HCT116 (cell line): ENCODE results near the gene FAAP24. TPM values are rescaled to one million over a fixed set of nuclear protein-coding genes. Genes with fewer than 3 reads are reported as not detected.

Source experiments
- ATAC-seq: fragments of 200-7000 bp; cut with Tn5 transposase; 2 replicates; pipeline ENCODE4 v1.9.1; 2020; ENCODE audit warnings: mild to moderate bottlenecking, moderate library complexity
- BruUV-seq: library from RNA; stranded (reverse); fragments of 400-500 nt; replicated peaks from 2 replicates; lab custom pipeline; 2021; lab: Mats Ljungman, UMichigan
- CTCF ChIA-PET: fragments of 300-600 bp; sonication (Branson Sonifier 250); formaldehyde crosslinking; loops from one replicate; lab custom pipeline; 2021; ENCODE audit warnings: antibody characterized with exemption; lab: Charles Lee
- POLR2A ChIA-PET: fragments of 300-600, 350-600 bp; sonication (Branson Sonifier 250); formaldehyde crosslinking; loops from one replicate; lab custom pipeline; 2021; ENCODE audit warnings: antibody characterized with exemption; lab: Charles Lee
- RAD21 ChIA-PET, 2 experiments: fragments of 300-600 bp; sonication (Branson Sonifier 250); formaldehyde crosslinking; loops; one replicate each; lab custom pipeline; 2023; ENCODE audit warnings: low total read pairs in 2 of 2; ENCODE audit not compliant: uncharacterized antibody in 2 of 2, unreplicated experiment in 2 of 2, low non-redundant PET in 1 of 2; lab: Charles Lee
- DNase-seq: peaks from one replicate; pipeline ENCODE4 v3.0.0-alpha.2; 2010; ENCODE audit warnings: low read depth, low spot score
- H2AFZ ChIP-seq: fragments of 200-600 bp; shearing (Covaris generic), sonication (generic); 2 replicates; pipeline ENCODE4 v1.6.1; 2017; ENCODE audit warnings: low read depth, mixed run types, mixed read lengths, antibody characterized with exemption, low read length; ENCODE audit not compliant: poor library complexity, severe bottlenecking
- H3K27ac ChIP-seq: 2 replicates; pipeline ENCODE4 v1.5.1; 2012; ENCODE audit warnings: low read depth, low read length
- H3K27me3 ChIP-seq: fragments of 200-600 bp; sonication (generic); 2 replicates; pipeline ENCODE4 v1.6.1; 2016; ENCODE audit warnings: mixed run types, low read length, mixed read lengths; ENCODE audit not compliant: insufficient read depth
- H3K36me3 ChIP-seq, 2 experiments: fragments of 200-500 bp in 1 of 2; fragments of 200-600 bp in 1 of 2; sonication (Bioruptor generic) in 1 of 2; sonication (generic) in 1 of 2; 2 replicates each; pipeline versions ENCODE4 v1.5.1 to v1.6.1; 2014 to 2016; ENCODE audit warnings: low read length in 2 of 2, inconsistent platforms in 1 of 2, mixed read lengths in 1 of 2, mixed run types in 1 of 2; ENCODE audit not compliant: insufficient read depth in 2 of 2, control insufficient read depth in 1 of 2
- H3K4me1 ChIP-seq, 2 experiments: fragments of 200-600 bp in 1 of 2; sonication (generic) in 1 of 2; 2 replicates each; pipeline versions ENCODE4 v1.5.1 to v1.6.1; 2012 to 2017; ENCODE audit warnings: low read length in 2 of 2, inconsistent platforms in 1 of 2, mild to moderate bottlenecking in 1 of 2, mixed read lengths in 1 of 2, mixed run types in 1 of 2, moderate library complexity in 1 of 2; ENCODE audit not compliant: insufficient read depth in 2 of 2, control insufficient read depth in 1 of 2
- H3K4me2 ChIP-seq: fragments of 200-600 bp; sonication (generic); 2 replicates; pipeline ENCODE4 v1.6.1; 2017; ENCODE audit warnings: mixed run types, low read length, mixed read lengths
- H3K4me3 ChIP-seq, 2 experiments: fragments of 200-600 bp in 1 of 2; sonication (generic) in 1 of 2; replicated peaks in 1 of 2; 2 replicates each; pipeline ENCODE4 v1.5.1; 2011 to 2016; ENCODE audit warnings: low read length in 2 of 2, control low read depth in 1 of 2, low read depth in 1 of 2, mild to moderate bottlenecking in 1 of 2, mixed read lengths in 1 of 2, mixed run types in 1 of 2
- H3K79me2 ChIP-seq: fragments of 200-600 bp; sonication (generic); 2 replicates; pipeline ENCODE4 v1.6.1; 2017; ENCODE audit warnings: mild to moderate bottlenecking, mixed run types, low read length, moderate library complexity, mixed read lengths; ENCODE audit not compliant: insufficient read depth
- H3K9ac ChIP-seq: fragments of 200-600 bp; sonication (generic); 2 replicates; pipeline ENCODE4 v1.6.1; 2016; ENCODE audit warnings: low read length, mixed read lengths
- H3K9me2 ChIP-seq: fragments of 200-600 bp; sonication (generic), shearing (Covaris generic); 2 replicates; pipeline ENCODE4 v1.6.1; 2017; ENCODE audit warnings: mixed run types, mild to moderate bottlenecking, moderate library complexity; ENCODE audit not compliant: insufficient read depth
- H3K9me3 ChIP-seq, 2 experiments: fragments of 200-500 bp in 1 of 2; fragments of 200-600 bp in 1 of 2; sonication (Bioruptor generic) in 1 of 2; sonication (generic) in 1 of 2; 2 replicates each; pipeline ENCODE4 v1.6.1; 2014 to 2017; ENCODE audit warnings: low read length in 2 of 2, mixed read lengths in 2 of 2, inconsistent platforms in 1 of 2, low read depth in 1 of 2, mild to moderate bottlenecking in 1 of 2, mixed run types in 1 of 2, moderate library complexity in 1 of 2; ENCODE audit not compliant: control insufficient read depth in 1 of 2, insufficient read depth in 1 of 2
- H4K20me1 ChIP-seq: fragments of 200-600 bp; sonication (generic), shearing (Covaris generic); 2 replicates; pipeline ENCODE4 v1.6.1; 2017; ENCODE audit warnings: mixed run types, mild to moderate bottlenecking, moderate library complexity; ENCODE audit not compliant: insufficient read depth
- CBX3 ChIP-seq: IDR thresholded peaks from 2 replicates; pipeline ENCODE4 v1.6.1; 2012; ENCODE audit warnings: low read depth
- CEBPB ChIP-seq: IDR thresholded peaks from 2 replicates; pipeline ENCODE4 v1.6.1; 2012; ENCODE audit warnings: low read depth
- EGR1 ChIP-seq: IDR thresholded peaks from 2 replicates; pipeline ENCODE4 v1.6.1; 2012; ENCODE audit warnings: low read depth
- ELF1 ChIP-seq: IDR thresholded peaks from 2 replicates; pipeline ENCODE4 v1.6.1; 2012; ENCODE audit warnings: low read depth, borderline replicate concordance
- EZH2 ChIP-seq: fragments of 200-600 bp; sonication (generic); IDR thresholded peaks from 2 replicates; pipeline ENCODE4 v1.6.1; 2017; ENCODE audit warnings: antibody characterized with exemption, mixed run types
- EZH2phosphoT487 ChIP-seq: fragments of 200-600 bp; IDR thresholded peaks from 2 replicates; pipeline ENCODE4 v1.6.1; 2018; ENCODE audit warnings: antibody characterized with exemption, borderline replicate concordance
- FOSL1 ChIP-seq: IDR thresholded peaks from 2 replicates; pipeline ENCODE4 v1.6.1; 2012; ENCODE audit warnings: low read depth
- JUND ChIP-seq: IDR thresholded peaks from 2 replicates; pipeline ENCODE4 v1.6.1; 2012
- POLR2A ChIP-seq: IDR thresholded peaks from 2 replicates; pipeline ENCODE4 v1.7.0; 2011; ENCODE audit warnings: borderline replicate concordance; ENCODE audit not compliant: insufficient read depth, insufficient read length; ENCODE audit errors: extremely low read depth
- POLR2AphosphoS5 ChIP-seq: IDR thresholded peaks from 2 replicates; pipeline ENCODE4 v1.6.1; 2011; ENCODE audit warnings: mild to moderate bottlenecking, low read depth, low read length, moderate library complexity
- RAD21 ChIP-seq: IDR thresholded peaks from 2 replicates; pipeline ENCODE4 v1.6.1; 2012; ENCODE audit warnings: low read depth, mild to moderate bottlenecking
- SIN3A ChIP-seq: IDR thresholded peaks from 2 replicates; pipeline ENCODE4 v1.6.1; 2012; ENCODE audit warnings: low read depth
- SP1 ChIP-seq: IDR thresholded peaks from 2 replicates; pipeline ENCODE4 v1.6.1; 2012; ENCODE audit warnings: low read depth
- SRF ChIP-seq: IDR thresholded peaks from 2 replicates; pipeline ENCODE4 v1.6.1; 2012; ENCODE audit warnings: low read depth
- TCF7L2 ChIP-seq: IDR thresholded peaks from 2 replicates; pipeline ENCODE4 v1.7.0; 2011; ENCODE audit warnings: borderline replicate concordance, inconsistent platforms; ENCODE audit not compliant: insufficient read depth, insufficient read length; ENCODE audit errors: extremely low read depth
- YY1 ChIP-seq: IDR thresholded peaks from 2 replicates; pipeline ENCODE4 v1.6.1; 2011; ENCODE audit warnings: low read length, low read depth, moderate library complexity, mild to moderate bottlenecking; ENCODE audit not compliant: insufficient replicate concordance; ENCODE audit errors: extremely low read depth
- ZFX ChIP-seq: fragments of 450-650 bp; IDR thresholded peaks from 2 replicates; pipeline ENCODE4 v1.6.1; 2017
- ZNF274 ChIP-seq: fragments of 200-500 bp; sonication (Bioruptor generic); IDR thresholded peaks from 2 replicates; pipeline ENCODE4 v1.6.1; 2014; ENCODE audit warnings: mild to moderate bottlenecking, low read depth, low read length, inconsistent platforms
- intact Hi-C: fragments of 100-400 bp; cut with micrococcal nuclease; formaldehyde crosslinking; loops from 2 replicates; pipeline ENCODE4 v1.10.0; 2022
- total RNA-seq: library from RNA; stranded (reverse); gene quantifications from one replicate; pipeline ENCODE4 v1.2.1, GENCODE V29; 2021; ENCODE audit not compliant: unreplicated experiment
- TF ChIP-seq, protein P1 (sequence below): IDR thresholded peaks from 2 replicates; pipeline ENCODE4 v1.6.1; 2012
- TF ChIP-seq, protein P2 (sequence below): IDR thresholded peaks from 2 replicates; pipeline ENCODE4 v1.6.1; 2012; ENCODE audit warnings: low read depth

Gene FAAP24
- total RNA-seq, 1 experiment from 2014 or later = 4.9 TPM

DNA sequence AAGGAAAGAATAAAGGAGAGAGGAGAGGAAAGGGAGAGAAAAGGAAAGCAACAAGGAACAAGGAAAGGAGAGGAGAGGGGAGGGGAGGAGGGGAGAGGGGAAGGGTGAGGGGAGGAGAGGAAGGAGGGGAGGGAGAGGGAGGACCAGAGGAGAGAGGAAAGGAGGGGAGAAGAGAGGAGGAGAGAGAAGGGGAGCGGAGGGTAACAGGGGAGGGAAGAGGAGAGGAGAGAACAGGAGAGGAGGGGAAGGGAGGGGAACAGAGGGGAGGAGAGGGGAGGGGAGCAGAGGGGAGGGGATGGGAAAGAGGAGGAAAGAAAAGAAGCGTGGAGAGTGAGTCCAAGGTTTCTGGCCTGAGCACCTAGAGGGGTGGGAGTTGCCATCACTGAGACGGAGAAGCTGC is 26.7 kb downstream of the FAAP24 start:
- ChIA-PET CTCF (no interaction called here), POLR2A (no interaction called here), RAD21 (no interaction called here)
- ATAC-seq = no peak
- peaks cover 11 to 18% of the 10 kb centered on the region in 2 experiments; a peak in 3 of 4 replicates for H3K36me3 ChIP-seq
- H4K20me1 ChIP-seq = no peaks in the 10 kb centered on the region
- H3K4me3 ChIP-seq = no peak overlapping the region
- TF ChIP-seq CEBPB (no peak), SIN3A (no peak), SRF (no peak), ZFX (no peak), POLR2A (no peak), YY1 (no peak), FOSL1 (no peak), POLR2AphosphoS5 (no peak), ZNF274 (no peak)
- TF ChIP-seq, protein P1, sequence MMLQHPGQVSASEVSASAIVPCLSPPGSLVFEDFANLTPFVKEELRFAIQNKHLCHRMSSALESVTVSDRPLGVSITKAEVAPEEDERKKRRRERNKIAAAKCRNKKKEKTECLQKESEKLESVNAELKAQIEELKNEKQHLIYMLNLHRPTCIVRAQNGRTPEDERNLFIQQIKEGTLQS = no peak
- H3K9me2 ChIP-seq = no peaks in the 10 kb centered on the region
- no peak overlapping the region for H3K9ac ChIP-seq
- no peaks in the 10 kb centered on the region for H3K9me3 ChIP-seq
- no peaks in the 10 kb centered on the region for H3K4me1 ChIP-seq
- no peaks in the 10 kb centered on the region for H3K27me3 ChIP-seq
- no peak overlapping the region for H3K4me2 ChIP-seq
- DNase-seq = no peak
- no peak overlapping the region for H3K27ac ChIP-seq
- no TSS peak for BruUV-seq
- no peak overlapping the region for H2AFZ ChIP-seq
- no peaks in the 10 kb centered on the region; the same call in 1 of the 2 replicates for H3K79me2 ChIP-seq
- intact Hi-C loops = no loop called here

DNA sequence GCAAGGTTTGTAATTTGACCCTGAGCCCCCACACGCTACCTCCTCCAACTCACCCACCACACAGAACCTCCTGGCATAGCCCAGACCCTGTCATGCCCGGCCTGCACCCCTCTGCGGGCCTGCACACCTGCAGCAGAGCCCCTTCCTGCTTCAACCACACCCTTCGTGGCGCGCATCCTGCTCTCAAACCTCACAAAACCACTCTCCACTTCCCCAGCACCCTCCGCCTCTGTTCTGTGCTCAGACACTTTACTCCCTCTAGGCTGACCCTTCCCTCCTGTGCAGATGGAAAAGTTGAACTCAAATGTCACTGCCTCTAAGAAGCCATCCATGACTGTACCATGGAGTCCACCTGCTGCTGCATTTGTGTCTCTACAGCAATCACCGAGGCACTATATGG is 28.5 kb downstream of the FAAP24 start:
- BruUV-seq = no TSS peak
- H3K27ac ChIP-seq = no peak overlapping the region
- TF ChIP-seq POLR2AphosphoS5 = no peak
- TF ChIP-seq RAD21 = no peak
- TF ChIP-seq YY1 = no peak
- no peak for TF ChIP-seq EZH2
- no peak for TF ChIP-seq SP1
- TF ChIP-seq CEBPB = no peak
- TF ChIP-seq CBX3 = no peak
- TF ChIP-seq, protein P2, sequence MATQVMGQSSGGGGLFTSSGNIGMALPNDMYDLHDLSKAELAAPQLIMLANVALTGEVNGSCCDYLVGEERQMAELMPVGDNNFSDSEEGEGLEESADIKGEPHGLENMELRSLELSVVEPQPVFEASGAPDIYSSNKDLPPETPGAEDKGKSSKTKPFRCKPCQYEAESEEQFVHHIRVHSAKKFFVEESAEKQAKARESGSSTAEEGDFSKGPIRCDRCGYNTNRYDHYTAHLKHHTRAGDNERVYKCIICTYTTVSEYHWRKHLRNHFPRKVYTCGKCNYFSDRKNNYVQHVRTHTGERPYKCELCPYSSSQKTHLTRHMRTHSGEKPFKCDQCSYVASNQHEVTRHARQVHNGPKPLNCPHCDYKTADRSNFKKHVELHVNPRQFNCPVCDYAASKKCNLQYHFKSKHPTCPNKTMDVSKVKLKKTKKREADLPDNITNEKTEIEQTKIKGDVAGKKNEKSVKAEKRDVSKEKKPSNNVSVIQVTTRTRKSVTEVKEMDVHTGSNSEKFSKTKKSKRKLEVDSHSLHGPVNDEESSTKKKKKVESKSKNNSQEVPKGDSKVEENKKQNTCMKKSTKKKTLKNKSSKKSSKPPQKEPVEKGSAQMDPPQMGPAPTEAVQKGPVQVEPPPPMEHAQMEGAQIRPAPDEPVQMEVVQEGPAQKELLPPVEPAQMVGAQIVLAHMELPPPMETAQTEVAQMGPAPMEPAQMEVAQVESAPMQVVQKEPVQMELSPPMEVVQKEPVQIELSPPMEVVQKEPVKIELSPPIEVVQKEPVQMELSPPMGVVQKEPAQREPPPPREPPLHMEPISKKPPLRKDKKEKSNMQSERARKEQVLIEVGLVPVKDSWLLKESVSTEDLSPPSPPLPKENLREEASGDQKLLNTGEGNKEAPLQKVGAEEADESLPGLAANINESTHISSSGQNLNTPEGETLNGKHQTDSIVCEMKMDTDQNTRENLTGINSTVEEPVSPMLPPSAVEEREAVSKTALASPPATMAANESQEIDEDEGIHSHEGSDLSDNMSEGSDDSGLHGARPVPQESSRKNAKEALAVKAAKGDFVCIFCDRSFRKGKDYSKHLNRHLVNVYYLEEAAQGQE = no peak
- no peak for TF ChIP-seq EGR1
- no peak for TF ChIP-seq TCF7L2
- no peak for TF ChIP-seq EZH2phosphoT487
- no peak for TF ChIP-seq JUND
- no peak for TF ChIP-seq ELF1

More for the DNA sequence above, 28.5 kb downstream of the FAAP24 start:
- ChIA-PET CTCF (no interaction called here), RAD21 (no interaction called here), POLR2A (no interaction called here)
- no peaks in the 10 kb centered on the region for H4K20me1 ChIP-seq
- no peak overlapping the region for H3K4me2 ChIP-seq
- ATAC-seq (no peak), DNase-seq (no peak)
- H3K9me2 ChIP-seq = no peaks in the 10 kb centered on the region
- peaks cover 5 to 15% of the 10 kb centered on the region in 2 experiments; a peak in 3 of 4 replicates for H3K36me3 ChIP-seq
- intact Hi-C loops = no loop called here
- no peaks in the 10 kb centered on the region for H3K27me3 ChIP-seq
- no peak overlapping the region for H2AFZ ChIP-seq
- no peaks in the 10 kb centered on the region for H3K9me3 ChIP-seq
- H3K4me1 ChIP-seq = peaks cover 0 to 6% of the 10 kb centered on the region in 2 experiments; a peak in 2 of 4 replicates
- H3K79me2 ChIP-seq = no peaks in the 10 kb centered on the region; the same call in 1 of the 2 replicates
- H3K9ac ChIP-seq = no peak overlapping the region
- H3K4me3 ChIP-seq = no peak overlapping the region
